Nasal cavity respiratory epithelium epithelial cell of viscerocranial mucosa (primary cell): ENCODE measurements around the gene RRP12. TPM values are rescaled to one million over a fixed set of nuclear protein-coding genes. Genes with fewer than 3 reads are reported as not detected.

Experiments
- total RNA-seq: library from RNA; depleted of rRNA; stranded (reverse); fragments of >200 nt; gene quantifications from 2 replicates; pipeline ENCODE4 v1.2.3, GENCODE V29; 2014

RRP12 gene, protein sequence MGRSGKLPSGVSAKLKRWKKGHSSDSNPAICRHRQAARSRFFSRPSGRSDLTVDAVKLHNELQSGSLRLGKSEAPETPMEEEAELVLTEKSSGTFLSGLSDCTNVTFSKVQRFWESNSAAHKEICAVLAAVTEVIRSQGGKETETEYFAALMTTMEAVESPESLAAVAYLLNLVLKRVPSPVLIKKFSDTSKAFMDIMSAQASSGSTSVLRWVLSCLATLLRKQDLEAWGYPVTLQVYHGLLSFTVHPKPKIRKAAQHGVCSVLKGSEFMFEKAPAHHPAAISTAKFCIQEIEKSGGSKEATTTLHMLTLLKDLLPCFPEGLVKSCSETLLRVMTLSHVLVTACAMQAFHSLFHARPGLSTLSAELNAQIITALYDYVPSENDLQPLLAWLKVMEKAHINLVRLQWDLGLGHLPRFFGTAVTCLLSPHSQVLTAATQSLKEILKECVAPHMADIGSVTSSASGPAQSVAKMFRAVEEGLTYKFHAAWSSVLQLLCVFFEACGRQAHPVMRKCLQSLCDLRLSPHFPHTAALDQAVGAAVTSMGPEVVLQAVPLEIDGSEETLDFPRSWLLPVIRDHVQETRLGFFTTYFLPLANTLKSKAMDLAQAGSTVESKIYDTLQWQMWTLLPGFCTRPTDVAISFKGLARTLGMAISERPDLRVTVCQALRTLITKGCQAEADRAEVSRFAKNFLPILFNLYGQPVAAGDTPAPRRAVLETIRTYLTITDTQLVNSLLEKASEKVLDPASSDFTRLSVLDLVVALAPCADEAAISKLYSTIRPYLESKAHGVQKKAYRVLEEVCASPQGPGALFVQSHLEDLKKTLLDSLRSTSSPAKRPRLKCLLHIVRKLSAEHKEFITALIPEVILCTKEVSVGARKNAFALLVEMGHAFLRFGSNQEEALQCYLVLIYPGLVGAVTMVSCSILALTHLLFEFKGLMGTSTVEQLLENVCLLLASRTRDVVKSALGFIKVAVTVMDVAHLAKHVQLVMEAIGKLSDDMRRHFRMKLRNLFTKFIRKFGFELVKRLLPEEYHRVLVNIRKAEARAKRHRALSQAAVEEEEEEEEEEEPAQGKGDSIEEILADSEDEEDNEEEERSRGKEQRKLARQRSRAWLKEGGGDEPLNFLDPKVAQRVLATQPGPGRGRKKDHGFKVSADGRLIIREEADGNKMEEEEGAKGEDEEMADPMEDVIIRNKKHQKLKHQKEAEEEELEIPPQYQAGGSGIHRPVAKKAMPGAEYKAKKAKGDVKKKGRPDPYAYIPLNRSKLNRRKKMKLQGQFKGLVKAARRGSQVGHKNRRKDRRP (N-terminal part only)
- total RNA-seq: 47.8 and 53.1 TPM in 2 replicates

DNA sequence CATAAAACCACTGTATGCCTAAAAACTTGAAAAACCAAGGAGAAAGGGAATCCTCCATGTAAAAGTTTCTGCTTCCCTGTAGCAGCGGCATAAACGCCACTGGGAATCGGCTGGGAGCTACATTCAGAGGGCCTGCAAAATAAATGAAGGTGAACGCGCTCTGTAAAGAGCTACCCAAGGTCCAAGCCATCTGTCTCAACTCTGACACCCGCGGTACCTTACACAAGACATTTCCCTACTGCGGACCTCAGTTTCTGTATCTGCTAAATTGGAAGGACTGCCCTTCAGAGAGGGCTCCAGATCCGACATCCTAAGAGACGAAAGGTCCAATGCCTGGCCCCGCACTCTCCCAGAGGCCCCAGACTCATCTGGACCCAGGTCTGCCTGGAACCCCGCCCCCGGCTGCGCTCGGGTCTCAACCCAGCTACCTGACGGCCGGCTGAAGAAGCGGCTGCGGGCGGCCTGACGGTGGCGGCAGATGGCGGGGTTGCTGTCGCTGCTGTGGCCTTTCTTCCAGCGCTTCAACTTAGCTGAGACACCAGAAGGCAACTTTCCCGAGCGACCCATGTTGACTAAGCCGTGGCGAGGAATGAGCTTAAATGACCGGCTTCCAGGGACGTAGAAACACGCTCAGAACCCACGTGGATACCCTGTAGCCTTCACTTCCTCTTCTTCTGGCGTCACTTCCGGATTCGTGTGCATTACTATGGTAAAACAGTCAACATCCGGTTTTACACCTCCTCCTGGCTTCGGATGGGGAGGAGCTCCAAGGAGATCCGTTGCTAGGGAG lies at the start of gene RRP12:
RRP12 (minus strand) TSS at position 676 of the 790 bp plus-strand sequence; CDS start at position 567, 109 bp downstream.

DNA sequence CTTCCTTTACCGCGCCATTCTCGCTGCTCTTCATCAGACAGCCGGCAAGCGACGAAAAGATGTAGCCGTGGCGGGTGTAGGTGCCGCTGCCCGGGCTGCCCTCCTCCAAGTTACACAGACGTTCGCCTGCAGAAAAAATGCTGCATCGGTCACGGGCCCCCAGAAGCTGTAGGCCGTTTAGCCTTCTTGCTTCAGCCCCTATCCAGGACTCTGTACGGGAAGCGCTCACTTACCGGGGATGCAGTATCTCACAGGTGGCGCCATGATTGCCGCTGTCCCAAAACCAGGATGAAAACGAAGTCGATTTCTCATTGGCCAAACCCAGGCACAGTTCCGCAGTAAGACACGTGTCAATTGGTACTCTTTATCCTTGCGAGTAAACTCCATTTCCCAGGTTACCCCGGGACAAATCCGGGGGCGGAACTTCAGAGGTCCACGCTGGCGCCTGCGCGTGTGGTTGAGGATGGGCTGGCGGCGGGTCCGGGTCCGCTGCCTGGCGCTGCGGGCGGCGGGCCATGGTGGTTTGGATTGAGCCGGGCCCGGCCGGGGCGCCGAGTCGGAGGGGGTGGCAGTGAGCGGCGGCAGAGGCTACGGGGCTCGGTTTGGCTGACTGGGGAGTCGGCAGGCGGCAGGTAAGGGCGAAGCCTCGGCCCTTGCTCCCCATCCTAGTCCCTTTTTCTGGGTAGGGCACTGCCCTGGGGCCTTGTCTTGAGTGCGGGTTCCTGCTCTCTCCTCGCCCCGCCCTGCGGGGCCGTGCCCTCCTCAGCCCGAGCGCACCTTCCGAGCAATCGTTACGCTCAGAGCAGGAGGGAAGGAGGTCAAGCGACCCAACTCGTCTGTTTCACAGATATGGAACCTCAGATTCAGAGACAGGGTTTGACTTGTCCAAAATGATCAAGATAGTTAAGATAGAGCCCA lies 44.8 kb upstream of the RRP12 start, which contains the start of the genes EXOSC1 and ZDHHC16:
EXOSC1 (minus strand) TSS at position 285 of the 918 bp plus-strand sequence; CDS start at position 264, 21 bp downstream.
ZDHHC16 (plus strand) TSS at position 454 of the 918 bp plus-strand sequence. CDS start 5,501 bp downstream, outside the sequence.

DNA sequence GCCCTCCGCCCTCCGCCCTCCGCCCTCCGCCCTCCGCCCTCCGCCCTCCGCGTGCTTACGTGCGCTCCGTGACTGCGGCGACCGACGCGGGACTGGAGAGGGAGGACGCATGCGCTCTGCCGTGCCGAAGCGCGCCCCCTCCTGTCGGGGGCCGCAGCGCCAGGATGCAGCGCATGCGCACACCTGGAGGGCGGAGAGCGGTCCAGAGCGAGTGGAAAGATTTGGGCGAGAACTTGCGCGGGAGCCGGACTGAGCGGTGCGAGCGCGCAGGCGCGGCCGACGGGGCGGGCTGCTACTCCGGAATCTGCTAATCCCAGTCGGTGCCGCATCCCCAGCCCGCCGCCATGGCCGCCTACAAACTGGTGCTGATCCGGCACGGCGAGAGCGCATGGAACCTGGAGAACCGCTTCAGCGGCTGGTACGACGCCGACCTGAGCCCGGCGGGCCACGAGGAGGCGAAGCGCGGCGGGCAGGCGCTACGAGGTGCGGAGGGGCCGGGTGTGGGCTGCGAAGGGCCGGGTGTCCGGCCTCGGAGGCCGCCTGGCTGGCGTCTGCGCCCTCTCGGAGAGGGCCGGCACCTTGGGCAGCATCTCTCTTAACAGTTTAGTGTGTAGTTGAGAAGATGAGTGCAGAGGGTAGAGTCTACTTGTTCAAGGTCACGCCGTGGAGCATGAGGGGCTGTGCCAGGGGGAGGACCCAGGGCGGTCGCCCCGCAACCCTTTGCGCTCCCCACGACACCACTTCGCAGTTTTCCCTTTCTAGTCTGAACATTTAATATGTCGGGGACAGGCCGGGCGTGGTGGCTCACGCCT lies 25.0 kb upstream of the RRP12 start, which contains the start of gene PGAM1:
PGAM1 (plus strand) TSS at position 228 of the 812 bp plus-strand sequence; CDS start at position 345, 117 bp downstream.

DNA sequence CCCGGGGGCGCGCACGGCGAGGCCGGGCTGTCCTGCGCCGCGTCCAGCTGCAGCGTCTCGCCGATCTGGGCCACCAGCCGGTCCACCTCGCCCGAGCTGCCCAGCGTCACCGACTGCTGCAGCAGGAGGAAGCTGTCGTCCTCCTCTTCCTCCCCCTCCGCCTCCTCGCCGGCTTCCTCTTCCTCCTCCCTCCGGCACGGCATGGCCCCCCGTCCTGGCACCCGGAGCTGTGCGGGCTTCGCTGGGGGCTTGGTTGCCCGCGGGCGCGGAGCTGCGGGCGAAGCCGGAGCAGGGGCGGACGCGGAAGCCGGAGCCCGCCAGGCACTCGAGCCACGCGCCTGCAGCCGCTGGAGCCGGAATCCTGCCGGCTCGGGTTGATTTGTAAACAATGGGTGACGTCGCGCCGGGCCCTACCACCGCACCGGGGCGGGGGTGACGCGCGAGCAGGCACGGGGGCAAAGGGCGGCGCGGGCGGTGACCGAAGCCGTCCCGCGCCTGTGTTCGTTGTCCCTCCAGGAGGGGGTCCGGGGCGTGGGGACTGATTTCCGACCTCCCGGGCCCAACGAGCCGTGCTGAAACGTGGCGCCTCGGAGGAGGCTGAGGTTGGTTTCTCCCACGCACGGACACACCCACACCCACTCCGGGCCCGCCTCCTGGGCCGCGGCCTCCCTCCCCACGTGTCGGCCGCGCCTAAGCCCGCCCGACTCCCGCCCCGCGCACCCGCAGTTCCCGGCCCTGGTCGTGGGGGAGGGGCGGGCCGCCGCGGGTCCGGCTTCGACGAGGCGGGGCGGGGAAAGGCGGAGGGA lies 66.6 kb downstream of the RRP12 start, which contains the start of gene FRAT2:
FRAT2 (minus strand) TSS at position 360 of the 806 bp plus-strand sequence; CDS start at position 203, 157 bp downstream.

DNA sequence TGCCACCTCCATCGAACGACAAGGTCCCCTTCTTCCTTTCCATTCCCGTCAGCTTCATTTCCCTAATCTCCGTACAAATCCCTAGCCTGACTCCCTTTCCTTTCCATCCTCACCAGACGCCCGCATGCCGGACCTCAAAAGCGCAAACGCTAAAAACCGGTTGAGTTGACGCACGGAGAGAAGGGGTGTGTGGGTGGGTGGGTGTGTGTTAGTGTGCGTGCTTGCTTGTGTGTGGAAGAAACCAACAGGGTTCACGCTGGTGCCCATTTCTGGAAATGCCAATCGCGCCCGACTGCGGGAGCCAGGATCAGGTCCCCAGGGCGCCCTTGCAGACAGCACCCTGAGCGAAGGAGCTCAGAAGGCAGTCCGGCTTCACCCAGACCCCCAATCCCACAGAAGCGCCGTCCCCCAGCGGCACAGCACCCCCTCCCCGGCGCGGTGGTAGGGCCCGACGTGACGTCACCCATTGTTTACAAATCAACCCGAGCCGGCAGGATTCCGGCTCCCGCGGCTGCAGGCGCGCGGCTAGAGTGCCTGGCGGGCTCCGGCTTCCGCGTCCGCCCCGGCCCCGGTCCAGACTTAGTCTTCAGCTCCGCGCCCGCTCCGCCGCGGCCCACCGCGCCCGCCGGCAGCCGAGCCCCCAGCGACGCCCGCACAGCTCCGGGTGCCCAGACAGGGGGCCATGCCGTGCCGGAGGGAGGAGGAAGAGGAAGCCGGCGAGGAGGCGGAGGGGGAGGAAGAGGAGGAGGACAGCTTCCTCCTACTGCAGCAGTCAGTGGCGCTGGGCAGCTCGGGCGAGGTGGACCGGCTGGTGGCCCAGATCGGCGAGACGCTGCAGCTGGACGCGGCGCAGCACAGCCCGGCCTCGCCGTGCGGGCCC lies 82.1 kb downstream of the RRP12 start, which contains the start of gene FRAT1:
FRAT1 (plus strand) TSS at position 500 of the 880 bp plus-strand sequence; CDS start at position 683, 183 bp downstream.

Other genes with a start within 250 kb of the RRP12 start
- under 0.01 TPM in 2 replicates for gene SLIT1, start 215.4 kb downstream of the RRP12 start, total RNA-seq
- 7.2 and 7.9 TPM in 2 replicates for gene ARHGAP19, start 108.7 kb downstream of the RRP12 start, total RNA-seq
- gene FRAT1, start 82.1 kb downstream of the RRP12 start, total RNA-seq: 0.68 and 1.1 TPM in 2 replicates
- 8.2 and 10.0 TPM in 2 replicates for gene FRAT2, start 66.6 kb downstream of the RRP12 start, total RNA-seq
- gene PGAM1, start 24.9 kb upstream of the RRP12 start, total RNA-seq: 275 and 341 TPM in 2 replicates
- 31.8 and 41.4 TPM in 2 replicates for gene EXOSC1, start 44.7 kb upstream of the RRP12 start, total RNA-seq
- gene ZDHHC16, start 44.8 kb upstream of the RRP12 start, total RNA-seq: 24.3 and 36.1 TPM in 2 replicates
- 34.2 and 50.1 TPM in 2 replicates for gene MMS19, start 97.1 kb upstream of the RRP12 start, total RNA-seq
- 13.0 and 18.2 TPM in 2 replicates for gene UBTD1, start 97.6 kb upstream of the RRP12 start, total RNA-seq
- gene ANKRD2, start 171.4 kb upstream of the RRP12 start, total RNA-seq: under 0.01 and 0.43 TPM in 2 replicates
- gene HOGA1, start 183.0 kb upstream of the RRP12 start, total RNA-seq: 0.21 and 0.34 TPM in 2 replicates
- not detected in 2 replicates for gene C10orf62, start 188.4 kb upstream of the RRP12 start, total RNA-seq
- 10.0 and 11.3 TPM in 2 replicates for gene MORN4, start 232.2 kb upstream of the RRP12 start, total RNA-seq
- 37.3 and 51.8 TPM in 2 replicates for gene PI4K2A, start 239.3 kb upstream of the RRP12 start, total RNA-seq